ENCODE measurements around the gene CXCR2. TPM values are rescaled to one million over a fixed set of nuclear protein-coding genes. Genes with fewer than 3 reads are reported as not detected.
"Not testable (repeated sequence)": the region's sequence is repeated elsewhere in the genome, so short reads cannot be mapped to it uniquely, and the experiment has no call there.

The CXCR2 gene
- total RNA-seq, 1 donor from 2014 or later: not detected

DNA sequence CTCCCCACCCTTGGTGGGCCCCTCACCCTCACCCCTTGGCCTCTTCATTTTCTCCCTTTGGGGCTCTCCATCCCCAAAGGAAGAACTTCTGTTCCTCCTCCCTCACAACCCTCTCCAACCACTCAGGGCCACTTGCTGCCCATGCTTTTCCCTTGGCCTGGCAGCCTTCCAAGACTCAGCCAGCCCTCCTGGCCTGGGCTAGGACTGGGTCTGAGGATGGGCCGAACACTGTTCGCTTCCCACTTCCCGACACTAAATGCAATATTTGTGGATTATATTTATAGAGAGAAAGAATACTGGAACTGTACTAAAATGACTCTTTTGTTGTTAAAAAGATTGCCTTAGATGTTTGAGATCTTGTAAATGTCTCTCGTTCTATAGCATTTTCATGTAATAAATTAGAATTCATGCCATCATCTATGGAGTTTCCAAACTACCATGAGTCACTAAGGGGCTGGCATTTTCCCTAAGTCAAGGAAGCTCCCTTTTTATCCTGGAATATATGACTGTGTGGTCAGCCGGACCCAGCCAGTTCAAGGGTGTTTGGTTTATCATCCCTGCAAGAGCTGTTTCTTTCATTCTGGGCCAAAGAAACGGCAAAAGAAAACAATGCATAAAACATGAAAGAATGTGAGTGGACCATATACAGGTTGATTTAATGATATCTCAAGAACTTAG is 3.8 kb downstream of the CXCR2 start:
- no peak for DNase-seq (ENCODE audit: extremely low read depth, low read depth, low spot score)

DNA sequence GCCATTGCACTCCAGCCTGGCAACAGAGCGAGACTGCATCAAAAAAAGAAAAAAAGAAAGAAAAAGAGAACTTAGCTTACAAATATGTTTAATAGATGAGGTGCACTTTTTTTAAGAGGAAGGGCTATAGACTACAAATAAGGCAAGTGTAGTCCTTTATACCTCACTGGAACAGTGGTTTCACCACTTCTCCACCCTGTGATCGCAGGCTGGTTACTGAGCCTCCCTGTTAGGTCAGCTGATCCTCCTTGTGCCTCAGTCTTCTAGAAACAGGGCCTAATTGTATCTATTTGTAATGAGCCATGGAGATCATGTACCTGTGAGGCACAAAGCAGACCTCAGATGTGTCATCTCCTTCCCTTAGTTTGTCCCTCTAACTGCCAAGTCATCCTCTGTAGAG is 4.5 kb downstream of the CXCR2 start:
- no peak for DNase-seq (ENCODE audit: extremely low read depth, low read depth, low spot score)

DNA sequence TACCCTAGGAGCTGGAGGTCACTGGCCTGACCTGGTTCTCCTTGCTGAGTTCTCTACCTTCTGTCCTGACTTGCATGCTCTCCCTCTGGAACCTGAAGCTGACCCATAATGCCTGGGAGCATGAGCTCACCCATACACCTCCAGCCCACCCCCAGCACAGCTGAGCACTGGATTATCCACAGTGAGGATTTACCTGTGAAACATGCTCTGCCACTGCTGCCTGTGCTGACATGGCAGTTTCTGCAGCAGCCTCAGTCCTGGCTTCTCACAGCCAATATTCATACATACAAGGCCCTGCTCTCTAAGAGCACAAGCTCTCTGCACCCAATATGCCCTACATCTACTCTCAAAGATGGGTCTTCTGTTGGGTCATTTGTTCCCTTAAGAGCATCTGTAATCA is 5.0 kb downstream of the CXCR2 start:
- DNase-seq (ENCODE audit: extremely low read depth, low read depth, low spot score): no peak

DNA sequence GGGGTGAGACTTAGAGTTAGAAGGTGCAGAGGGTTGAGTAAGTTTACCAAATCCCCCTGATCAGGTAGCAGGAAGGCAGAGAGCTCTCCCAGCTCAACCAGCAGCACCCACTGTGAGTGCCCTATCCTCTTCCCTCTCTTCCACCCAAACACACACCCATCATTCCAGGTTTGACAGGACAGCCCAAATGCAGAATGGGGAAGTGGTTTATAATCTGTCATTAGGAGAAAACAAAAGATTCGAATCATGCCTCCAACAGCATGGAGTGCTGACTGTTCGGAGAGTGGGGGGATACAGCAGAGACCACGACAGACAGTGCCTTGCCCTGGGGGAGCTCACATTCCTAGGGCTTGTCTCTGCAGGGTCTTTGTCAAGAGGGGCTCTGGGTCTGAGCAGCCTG is 11.7 kb downstream of the CXCR2 start:
- DNase-seq (ENCODE audit: extremely low read depth, low read depth, low spot score): no peak

DNA sequence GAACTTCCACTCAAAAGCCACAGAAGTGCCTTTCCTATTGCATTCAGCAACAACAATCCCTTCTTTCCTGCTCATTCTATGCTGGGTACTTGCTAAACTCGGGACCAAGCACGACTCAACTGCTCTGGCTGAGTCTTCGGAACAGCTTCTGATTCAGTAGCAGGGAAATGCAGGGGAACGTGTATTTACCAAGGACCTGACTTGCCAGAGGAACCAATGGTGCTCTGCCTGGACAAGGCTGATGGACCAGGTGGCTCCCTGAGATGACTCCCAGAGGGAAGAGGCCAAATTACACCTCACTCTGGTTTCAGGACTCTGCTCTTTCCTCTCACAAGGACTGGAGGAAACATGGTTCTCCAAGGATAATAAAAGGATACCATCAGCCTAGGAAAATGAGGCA is 12.2 kb downstream of the CXCR2 start:
- no peak for DNase-seq (ENCODE audit: extremely low read depth, low read depth, low spot score)

DNA sequence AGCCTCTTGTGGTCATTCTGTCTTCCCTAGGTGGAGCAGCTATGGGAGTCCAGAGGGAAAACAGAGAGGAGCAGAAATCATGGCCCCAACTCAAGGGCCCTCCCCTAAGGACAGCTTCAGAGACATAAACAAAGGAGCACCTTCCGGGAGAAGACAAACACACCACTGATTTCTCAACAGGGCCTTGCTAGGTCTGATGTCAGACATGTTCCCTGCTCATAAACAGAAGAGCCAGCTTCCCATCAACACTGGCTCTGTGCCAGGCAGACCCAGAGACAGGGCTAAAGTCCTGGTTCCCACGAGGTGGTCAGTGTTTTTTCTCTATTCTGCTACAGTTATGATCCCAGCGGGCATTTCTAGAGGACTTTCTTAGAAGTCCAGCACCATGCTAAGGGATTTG is 19.3 kb downstream of the CXCR2 start:
- no peak for DNase-seq (ENCODE audit: extremely low read depth, low read depth, low spot score)

DNA sequence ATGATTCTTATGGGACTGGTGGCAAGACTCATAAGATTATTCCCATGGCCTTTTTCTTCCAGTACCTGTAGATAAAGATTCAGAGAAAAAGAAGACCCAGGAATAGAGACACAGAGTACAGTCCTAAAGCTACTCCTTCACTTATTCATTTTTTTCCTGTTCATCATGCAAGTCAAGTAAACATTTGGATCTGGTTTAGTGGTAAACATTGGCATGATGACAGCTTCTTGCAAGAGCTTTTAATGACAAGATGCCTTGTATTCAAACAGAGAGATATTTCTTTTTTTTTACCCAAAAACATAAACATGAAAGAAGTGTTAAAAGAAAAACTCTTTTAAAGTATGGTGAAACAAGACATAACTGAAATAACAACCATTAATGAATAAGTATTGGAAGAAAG is 20.2 kb downstream of the CXCR2 start:
- DNase-seq (ENCODE audit: extremely low read depth, low read depth, low spot score): no peak

DNA sequence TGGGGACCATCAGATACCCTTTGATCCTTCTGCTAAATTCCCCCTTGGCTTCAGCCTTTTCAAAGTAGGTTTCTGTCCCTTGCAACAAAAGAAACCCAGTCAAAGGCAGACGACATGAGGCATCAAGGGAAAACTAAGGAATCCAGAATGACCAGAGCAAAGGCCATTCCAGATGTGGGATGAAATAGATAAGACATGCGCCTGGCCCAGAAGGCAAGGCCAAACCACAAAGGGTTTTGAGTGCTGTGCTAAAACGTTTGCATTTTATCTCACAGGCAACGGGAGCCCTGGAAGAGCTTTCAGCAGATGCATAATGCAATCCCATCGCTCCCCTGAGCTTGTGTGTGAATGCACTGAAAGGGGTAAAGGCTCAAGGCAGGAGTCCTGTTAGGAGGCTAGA is 23.3 kb downstream of the CXCR2 start:
- no peak for DNase-seq (ENCODE audit: extremely low read depth, low read depth, low spot score)

DNA sequence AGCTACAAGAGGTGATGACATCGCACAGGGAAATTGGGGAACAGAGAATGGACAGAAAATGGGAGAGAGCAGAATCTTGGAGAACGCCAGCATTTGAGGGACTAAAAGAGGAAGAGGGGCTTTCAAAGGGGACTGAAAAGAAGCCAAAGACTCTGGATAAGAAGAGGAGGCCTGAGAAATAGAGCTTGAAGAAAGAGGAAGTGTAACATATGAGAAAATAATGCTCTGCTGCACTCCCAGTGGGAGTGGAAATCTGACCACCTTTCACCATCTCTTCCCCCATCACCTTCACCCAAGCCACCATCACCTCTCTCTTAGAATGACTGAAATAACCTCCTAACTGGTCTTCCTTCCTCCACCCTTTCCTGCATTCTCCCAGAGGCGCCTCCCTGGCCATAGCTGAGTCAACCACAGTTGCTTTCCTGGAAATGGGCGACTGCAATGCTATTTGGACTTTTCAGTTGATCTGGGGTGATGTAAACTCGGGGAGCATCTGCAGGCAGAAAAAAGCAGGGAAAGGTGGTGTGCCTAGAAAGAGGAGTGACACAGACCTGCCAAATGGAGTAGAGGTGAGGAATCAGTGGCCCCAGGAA is 24.1 kb downstream of the CXCR2 start:
- DNase-seq (ENCODE audit: extremely low read depth, low read depth, low spot score): no peak

DNA sequence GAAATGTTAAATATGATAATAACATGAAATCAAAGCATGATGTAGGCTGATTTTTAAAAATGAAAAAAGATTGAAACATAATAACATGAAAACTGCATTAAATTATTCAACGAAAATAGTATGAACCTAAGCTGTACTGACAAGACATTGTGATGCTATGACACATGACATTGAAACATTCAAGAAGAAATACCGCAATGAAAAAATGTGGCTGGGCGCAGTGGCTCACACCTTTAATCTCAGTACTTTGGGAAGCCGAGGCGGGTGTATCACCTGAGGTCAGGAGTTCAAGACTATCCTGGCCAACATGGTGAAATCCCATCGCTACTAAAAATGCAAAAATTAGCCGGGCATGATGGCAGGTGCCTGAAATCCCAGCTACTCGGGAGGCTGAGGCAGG is 26.3 kb downstream of the CXCR2 start:
- DNase-seq (ENCODE audit: extremely low read depth, low read depth, low spot score): no peak

DNA sequence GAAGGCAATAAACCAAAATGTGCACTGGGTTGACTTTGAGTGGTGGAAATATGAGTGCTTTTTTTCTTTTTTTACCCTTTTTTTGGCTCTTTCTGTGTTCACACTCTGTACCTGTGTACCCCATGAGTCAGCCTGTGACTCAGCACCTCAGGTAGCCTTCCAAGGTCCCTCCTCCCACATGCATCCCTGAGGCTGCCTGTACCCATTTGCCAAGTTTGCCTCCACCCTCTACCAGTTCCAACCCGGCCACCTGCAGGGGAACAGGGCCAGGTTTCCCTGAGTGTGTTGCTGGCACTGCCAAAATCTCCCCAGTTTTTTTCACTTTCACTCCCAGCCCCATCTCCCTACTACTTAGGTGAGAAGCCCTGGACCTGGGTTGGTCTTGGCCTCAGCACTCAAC is 26.9 kb downstream of the CXCR2 start:
- DNase-seq (ENCODE audit: extremely low read depth, low read depth, low spot score): no peak

DNA sequence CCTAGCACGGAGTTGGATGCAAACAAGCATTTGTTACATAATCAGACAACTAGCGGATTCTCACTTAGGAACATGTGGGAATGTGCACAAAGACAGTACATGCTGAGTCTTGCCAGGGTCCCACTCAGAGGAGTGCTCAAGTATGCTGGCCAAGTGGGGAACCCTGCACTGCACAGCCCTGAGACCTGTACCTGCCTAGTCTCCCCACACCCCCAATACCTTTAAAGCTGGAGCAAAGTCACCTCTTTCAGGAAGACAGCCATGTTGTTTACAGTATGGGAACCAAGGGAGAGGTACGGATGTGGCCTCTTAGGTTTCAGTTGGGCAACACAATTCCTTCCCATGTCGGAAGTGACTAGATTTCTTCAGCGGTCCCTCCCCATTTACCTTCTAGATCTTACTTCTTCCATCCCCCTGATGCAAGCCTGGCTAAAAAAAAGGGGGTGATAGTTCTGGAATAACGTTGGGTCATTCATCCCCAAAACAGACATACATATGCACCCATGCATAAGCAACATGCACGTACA is 30.2 kb downstream of the CXCR2 start:
- no peak for DNase-seq (ENCODE audit: extremely low read depth, low read depth, low spot score)

DNA sequence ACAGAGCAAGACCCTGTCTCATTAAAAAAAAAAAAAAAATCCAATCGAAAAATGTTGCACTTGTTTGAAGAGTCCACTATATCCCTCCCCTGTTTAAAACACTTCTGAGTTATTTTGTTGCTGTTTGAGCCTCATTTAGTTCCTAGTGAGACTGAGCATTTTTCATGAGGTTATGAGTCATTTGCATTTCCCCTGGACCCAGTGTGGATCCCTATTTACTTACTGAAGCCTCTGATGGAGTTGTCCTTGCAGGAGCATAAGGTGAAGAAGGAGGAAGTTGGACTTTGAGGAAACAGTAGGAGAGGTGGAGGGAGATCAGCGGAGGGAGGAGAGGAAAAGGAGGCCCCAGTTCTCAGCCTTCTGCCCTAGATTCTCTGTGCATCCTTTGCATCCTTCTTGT is 35.8 kb downstream of the CXCR2 start:
- no peak for DNase-seq (ENCODE audit: extremely low read depth, low read depth, low spot score)

DNA sequence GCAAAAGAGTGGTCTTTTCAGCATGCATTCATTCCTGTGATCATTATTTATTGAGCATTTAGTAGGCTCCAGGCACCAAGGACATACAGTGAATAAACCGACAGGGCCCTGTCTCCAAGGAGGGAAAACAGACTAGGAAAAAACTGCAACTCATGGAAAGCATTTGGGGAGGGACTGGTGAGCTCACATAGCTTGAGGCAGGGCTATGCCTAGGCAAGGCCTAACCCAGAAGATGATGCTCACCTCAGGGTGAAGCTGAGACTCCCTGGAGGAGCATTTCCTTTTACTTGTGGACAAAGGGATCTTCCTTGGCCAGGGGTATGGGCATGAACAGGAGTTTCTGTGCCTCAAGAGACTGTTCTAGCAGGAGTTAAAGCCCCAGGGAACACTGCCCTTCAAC is 37.0 kb downstream of the CXCR2 start:
- no peak for DNase-seq (ENCODE audit: extremely low read depth, low read depth, low spot score)

DNA sequence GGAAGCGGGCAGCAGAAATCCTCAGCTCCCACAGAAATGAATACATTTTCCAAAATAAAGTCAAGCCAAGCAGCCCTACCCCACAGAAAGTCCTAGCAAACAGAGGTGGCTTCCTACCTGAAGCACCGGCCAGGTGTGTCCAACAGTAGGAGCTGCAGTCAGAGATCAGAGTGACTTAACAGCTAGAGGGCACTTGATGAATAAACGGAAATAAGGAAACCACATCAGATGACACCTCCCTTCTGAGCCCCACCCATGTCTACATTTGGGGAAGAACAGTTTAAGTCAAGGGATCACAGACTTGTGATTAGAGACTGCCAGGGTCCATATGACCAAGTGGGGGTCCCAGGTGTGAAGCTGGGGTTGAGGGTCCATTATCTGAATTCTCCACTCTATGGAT is 41.0 kb downstream of the CXCR2 start, which contains the start of gene CXCR1:
Gene CXCR1, minus strand, starts transcription at position 172 of the 400 bp plus-strand sequence. CDS start 1,751 bp downstream, outside the sequence.
- DNase-seq (ENCODE audit: extremely low read depth, low read depth, low spot score): no peak

DNA sequence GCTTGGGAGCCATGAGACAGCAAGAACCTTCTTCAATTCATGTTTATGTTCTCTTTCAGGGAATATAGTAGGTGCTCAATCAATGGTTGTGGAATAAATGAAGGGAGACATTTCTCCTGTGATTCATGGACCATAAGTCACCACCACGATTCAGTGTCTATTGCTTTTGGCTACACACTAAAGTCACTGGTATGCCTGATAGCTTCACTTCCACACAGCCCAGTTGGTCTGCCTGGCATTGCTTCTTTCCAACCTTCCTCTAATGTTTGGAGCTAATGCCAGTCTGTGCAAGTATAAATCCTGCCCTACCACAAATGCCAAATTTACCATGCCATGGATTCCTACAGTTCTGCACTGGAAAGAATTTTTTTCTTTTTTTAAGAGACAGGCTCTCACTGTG is 42.2 kb downstream of the CXCR2 start:
- no peak for DNase-seq (ENCODE audit: extremely low read depth, low read depth, low spot score)

DNA sequence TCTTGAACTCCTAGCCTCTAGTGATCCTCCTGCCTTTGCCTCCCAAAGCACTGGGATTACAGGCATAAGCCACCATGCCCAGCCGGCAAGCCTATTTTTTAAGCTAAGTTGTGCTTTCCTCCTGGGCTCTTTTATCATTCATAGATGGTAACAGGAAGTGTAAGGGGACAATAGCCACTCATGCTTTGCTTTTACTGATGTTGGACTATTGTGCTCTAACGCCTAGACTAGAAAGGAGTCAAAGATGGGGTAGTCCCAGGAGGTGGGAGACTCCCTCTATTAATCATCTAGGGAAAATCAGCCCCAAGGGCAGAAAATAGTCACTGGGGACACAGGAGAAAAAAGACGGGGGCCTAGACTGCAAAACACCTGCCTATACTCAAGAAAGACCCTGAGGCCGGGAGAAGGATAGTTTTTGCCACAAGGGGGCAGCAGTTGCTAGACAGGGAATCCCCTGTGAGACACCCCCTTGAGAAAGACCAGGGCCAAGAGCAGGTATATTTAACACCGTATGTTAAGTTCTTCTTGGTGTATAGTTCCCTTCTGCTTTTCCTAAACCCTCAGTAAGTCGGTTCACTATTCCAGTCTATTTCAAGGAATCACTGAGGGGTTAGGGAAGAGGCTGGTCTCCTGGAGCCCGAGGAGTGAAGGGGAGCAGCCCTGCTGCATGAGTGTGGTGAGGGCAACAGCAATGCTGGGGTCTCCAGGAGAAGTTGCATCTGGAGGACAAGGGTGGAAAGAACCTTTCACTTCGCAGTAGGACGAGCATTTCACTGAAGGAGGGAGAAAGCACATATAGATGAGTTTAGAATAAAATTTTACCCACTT is 43.0 kb downstream of the CXCR2 start:
- no peak for DNase-seq (ENCODE audit: extremely low read depth, low read depth, low spot score)

DNA sequence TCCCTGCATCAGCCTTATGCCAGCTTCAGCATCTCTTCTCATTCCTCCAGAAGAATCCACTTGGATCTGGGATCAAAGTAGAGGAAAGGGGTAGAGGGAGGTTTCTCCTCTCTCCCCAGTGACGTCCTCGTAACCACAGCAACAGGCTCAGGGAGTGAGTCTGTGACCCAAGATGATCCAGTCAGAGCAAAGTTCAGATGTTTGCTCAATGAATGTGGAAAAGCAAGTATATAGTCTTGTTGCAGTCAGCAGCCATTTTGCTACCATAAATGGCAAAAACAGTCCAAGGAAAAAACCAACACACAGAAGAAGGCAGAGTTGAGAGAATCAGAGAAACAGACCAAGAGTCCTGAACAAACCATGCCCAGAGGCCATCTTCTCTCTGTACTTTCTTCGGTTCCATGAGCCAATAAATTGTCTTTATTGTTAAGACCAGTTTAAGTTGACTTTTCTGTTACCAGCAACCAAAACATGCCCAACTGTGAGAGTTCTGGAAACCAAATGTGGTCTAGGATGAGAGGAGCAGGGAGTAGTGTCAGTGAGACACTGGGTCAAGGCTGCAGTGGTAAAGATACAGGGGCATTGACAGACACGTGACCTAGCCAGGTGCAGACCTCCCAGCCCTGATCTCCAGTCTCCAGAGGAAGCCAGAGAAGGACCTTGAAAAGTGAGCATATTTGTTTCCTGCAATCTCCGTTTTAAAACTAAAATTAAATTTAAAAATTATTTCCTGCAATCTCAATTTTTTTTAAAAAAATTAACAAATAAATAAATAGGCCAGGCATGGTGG is 44.1 kb downstream of the CXCR2 start:
- DNase-seq (ENCODE audit: extremely low read depth, low read depth, low spot score): no peak

DNA sequence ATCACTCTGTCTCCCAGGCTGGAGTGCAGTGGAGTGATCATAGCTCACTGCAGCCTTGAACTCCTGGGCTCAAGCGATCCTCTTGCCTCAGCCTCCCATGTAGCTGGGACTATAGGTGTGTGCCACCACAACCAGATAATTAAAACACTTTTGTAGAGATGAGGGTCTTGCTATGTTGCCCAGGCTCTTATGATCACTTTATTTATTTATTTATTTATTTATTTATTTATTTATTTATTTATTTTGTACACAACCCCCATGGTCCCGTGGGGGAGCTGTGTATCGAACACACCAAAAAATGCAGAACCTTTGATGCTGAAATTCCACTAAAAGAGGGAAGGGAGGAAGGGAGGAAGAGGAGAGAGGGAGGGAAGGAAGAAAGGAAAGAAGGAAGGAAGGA is 45.9 kb downstream of the CXCR2 start:
- not testable (repeated sequence) for DNase-seq (ENCODE audit: extremely low read depth, low read depth, low spot score)

DNA sequence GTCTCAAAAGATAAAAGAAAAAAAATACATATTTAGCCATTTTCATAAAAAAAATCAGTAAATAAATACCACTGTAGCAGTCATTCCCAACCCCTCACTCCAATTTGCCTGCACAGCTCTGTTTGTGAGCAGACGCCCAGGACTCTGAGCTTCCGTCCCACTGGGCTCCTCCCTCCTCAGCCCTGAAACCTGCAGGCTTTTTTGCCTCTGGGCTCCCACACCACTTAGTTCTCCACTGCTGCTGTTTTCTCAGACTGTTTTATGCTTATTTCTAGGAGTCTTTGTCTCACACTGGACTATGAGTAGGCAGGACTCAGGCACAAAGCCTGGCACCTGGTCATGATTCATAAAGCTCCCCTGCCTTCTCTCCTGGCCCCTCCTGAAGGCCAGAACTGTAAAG is 47.0 kb downstream of the CXCR2 start:
- no peak for DNase-seq (ENCODE audit: extremely low read depth, low read depth, low spot score)

DNA sequence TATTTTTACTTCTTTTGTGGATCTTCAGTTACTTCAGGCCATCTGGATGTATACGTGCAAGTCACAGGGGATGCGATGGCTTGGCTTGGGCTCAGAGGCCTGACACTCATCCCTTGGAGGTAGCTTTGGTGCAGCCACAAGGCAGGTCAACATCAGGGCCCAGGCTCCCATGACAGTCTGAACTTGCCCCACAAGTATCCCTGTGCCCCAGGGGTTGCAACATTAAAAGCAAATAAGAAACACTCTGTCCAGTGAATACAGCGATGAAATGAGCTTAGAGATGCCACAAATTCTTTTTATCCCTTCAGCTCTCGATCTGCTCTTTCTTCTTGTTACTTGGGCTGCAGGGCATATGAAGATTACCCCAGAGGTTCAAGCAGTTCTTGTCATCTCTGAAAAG is 54.0 kb downstream of the CXCR2 start:
- no peak for DNase-seq (ENCODE audit: extremely low read depth, low read depth, low spot score)

Measured in glomerular endothelial cell (primary cell).